SW480 (cell line): Measurements from ENCODE around the gene UBAC1.
A peak's percentile ranks its signal among the peaks of the same experiment; 100 is the strongest.

ENCODE experiments used
- DNase-seq: peaks from one replicate; pipeline ENCODE4 v3.0.0-alpha.2; 2016; ENCODE audit warnings: low spot score

Gene UBAC1

DNA sequence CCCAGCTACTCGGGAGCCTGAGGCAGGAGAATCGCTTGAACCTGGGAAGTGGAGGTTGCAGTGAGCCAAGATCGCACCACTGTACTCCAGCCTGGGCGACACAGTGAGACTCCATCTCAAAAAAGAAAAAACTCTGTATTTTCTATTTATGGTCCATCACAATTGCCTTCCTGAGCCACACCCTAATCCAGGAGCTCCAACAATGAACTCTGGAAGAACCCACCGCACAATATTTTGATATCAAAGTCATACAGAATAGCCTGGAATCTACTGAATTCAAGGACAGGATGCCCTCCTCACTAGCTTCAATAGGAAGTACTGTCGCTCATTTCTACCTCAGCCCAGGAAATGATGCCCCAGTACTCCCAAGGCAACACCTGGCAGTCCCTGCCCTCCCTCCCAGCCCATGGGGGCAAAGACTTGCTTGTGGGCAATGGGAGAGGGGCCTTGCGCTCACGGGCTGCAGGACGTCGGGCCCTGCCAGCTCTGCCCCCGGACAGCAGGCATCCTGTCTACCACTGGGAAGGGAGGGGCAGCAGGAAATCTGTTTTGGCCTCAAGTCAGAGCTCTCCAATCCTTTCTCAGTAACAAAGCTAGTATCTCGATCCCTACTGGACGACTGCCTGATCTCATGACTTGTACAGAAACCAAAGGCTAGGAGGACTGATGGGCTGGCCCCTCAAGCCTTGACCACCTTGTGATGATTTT is 19.7 kb downstream of the UBAC1 start:
- no peak for DNase-seq

DNA sequence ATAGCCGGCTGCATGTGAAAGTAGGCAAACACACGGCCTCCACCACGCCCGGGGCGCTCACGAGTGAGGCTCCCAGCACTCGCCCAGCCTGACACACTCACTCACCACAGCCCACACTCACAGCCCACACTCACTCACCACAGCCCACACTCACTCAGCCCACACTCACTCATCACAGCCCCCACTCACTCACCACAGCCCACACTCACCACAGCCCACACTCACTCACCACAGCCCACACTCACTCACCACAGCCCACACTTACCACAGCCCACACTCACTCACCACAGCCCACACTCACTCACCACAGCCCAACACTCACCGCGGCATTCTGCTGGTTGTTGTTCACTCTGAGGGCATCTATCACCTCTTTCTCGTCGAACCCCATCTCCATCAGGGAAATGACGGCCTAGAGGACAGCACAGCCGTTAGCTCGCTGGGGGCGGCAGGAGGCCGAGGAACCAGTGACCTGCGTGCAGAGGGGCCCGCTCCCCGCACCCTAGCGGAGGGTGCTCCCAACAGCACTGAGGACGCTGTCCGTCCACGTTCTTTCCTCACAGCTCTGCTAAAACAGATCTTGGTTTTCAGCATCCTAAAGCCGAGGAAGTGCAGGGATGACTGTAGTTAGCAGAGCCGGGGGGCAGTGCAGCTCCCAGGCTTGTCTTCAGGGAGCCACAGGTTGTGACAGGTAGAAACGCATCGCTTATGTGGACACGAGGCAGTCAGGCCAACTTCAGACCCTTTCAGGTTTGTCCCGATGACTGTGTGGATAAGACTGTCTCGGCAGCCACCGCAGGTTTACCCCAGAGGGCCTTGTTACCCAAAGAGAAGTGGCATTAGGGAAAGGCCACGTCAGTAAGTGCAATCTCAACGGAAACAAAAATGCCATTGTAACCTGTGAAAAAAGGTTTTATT is 21.6 kb downstream of the UBAC1 start:
- DNase-seq = peak; percentile 21

DNA sequence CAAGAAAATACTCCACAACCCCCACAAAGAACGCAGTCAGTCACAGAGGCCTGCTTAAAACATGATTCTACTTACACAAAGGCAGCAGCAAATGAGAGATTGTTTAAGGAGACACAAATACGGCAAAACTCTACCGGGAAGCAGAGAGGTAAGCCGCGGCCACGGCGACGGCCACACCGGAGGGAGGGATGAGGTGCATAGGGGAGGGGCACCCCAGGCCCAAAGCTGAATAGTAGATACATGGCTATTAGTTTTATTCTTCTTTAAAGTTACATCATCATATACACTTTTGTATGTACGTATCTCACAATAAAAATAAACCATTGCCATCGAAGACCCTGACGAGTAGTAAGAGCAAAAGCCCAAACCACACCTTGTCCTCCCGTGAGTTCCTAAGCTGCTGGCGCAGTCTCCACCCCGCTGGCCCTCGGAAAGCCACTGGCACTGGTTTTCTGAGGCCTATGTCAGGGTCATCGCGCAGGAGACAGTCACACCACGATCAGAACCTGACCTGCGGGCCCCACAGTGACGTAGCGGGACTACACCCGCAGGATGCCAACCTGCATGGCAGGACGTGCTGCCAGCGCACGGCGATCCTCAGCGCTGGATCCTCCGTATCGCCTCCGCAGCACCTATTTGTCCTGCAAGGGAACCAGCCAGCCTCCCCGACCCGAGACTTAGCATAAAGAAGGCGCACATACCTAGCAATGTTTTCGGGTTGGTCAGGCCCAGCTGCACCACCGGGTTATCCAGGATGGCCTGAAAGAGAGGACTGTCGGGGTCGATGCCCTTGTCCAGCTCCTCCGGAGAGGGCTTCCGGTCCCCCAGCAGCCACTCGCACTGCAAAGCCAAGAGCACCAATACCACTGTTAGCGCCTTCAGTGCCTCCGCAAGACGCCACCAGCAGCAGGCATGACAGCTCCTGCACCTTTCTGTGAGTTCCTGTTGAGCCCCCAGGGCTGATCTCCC is 23.4 kb downstream of the UBAC1 start:
- DNase-seq = no peak

DNA sequence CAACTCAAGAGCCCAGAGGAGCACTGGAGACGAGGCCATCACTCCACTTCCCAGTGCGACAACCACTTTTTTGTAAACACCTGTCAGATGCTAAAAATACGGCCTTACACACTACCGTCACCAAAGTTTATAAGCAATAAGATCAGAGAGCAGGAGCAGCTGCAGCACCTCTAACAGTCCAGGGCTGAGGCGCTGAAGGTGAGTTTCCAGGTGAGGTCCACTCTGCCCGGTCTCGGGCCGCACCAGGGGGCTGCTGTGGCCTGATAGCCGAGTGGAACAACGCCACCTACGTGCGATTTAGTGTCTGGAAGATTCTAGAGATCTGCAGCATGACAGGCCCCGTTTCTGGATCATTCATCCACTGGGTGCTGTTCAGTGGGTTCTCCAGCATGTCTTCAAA is 28.1 kb downstream of the UBAC1 start:
- DNase-seq = no peak

DNA sequence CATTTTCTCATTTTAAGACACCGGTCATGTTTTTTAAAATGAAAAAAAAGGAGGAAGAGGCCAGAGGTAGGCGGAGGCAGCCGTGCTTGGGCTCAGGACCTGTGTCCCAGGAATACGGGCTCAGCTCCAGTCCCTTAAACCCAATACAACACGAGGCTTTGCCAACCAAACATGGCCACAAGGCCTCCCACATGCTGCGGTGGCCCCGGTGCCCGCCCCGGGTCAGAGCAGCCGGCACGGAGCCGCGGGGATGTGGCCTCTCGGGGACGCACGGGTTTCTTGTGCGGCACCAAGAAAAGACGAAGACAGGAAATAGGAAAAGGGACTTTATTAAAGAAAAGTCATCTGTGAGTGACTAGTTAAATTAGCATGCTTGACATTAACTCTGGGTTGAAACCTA is 28.5 kb downstream of the UBAC1 start:
- DNase-seq = no peak

DNA sequence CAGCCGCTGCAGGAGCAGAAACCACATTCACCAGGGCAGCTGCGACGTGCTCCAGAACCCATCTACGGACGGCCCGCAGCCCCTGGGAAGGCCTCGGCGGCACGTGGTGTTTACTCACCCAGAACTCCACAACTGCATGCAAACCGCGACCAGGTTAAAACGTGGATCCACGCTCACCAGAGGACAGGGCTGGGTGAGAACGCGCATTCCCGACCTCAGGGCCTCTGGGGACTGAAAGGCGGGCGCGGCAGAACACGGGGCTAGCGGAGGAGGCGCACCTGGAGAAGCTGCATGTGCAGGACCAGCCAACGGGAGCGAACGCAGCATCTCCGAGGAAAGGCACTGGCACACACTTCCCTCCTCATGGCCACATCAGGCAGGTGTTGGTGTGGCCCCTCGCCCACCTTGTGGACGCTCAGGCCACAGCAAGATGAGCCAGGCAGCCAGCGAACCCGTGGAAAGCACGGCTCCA is 29.8 kb downstream of the UBAC1 start:
- DNase-seq = no peak

DNA sequence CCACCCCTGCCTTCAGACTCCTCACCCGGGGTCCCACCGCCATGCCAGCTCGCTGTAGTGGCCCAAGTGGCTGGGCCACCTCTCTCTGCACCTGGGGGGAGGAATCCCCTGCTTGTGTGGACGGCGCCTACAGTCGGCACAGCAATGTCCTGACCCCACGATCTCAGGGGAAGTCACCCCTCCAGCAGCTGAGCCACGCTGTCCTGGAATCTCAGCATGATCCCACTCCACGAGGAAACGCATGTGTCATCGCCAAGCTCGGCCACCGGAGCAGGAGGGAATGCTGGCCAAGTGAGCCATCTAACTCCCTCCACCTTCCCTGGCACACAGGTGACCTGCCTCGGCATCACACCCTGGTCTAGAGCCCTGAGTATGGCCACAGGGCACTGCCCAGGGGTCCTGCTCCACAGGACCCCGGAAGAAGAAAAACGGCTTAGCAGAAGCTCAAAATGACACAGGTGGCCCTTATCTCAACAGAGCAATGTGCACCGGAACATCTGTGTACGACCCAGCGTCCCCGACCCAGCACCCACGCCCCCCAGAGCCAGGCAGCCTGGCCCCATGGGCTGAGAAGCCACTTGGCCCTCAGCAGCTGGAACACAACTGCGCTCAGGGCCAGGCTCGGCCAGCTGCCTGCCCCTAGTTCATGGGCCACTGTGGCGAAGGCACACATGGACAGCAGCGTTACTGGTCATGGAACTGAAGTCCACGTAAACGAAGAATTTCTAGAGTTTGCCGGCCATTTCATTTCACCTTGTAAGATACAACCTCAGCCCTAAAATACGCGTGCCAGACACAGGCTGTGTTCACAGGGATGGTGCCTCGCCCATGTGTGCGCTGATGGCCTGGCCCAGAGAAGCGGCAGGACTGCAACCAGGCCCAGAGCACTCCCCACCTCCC is 30.5 kb downstream of the UBAC1 start:
- no peak for DNase-seq

DNA sequence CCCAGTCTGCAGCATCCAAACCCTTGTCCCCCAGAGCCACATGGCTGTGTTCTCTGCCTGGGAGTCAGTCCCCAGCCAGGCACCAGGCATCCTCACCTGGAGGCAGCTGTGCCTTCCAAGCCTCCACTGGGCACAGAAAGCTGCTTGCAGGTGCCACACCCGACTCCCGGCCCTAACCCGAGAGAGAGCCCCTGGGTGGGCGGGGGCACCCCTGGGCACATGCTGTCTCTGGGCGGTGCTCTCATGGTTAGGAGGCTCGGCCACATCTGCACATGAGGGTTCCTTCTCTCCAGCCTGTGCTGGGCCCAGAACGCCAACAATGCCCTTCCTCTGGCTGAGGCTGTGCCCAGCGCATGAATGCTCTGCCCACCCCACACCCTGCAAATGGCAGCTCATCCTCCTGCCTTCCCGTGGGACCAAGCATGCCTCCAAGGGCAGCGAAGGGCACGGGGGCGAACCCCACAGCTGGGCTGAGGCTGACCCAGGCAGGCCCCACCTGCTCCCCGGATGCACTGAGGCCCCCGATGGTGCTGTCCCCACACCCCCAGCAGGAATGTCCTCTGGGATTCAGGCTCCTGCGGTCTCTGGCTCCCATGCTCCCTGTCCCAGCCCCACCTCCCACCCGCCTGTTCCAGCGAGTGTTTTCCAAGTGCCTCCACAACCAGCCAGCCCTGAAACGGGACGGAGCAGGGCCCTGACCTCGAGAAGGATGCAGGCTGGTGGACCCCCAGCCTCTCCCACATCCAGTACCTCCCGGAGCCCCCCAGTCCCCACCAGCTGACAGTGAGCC is 31.3 kb downstream of the UBAC1 start:
- no peak for DNase-seq

DNA sequence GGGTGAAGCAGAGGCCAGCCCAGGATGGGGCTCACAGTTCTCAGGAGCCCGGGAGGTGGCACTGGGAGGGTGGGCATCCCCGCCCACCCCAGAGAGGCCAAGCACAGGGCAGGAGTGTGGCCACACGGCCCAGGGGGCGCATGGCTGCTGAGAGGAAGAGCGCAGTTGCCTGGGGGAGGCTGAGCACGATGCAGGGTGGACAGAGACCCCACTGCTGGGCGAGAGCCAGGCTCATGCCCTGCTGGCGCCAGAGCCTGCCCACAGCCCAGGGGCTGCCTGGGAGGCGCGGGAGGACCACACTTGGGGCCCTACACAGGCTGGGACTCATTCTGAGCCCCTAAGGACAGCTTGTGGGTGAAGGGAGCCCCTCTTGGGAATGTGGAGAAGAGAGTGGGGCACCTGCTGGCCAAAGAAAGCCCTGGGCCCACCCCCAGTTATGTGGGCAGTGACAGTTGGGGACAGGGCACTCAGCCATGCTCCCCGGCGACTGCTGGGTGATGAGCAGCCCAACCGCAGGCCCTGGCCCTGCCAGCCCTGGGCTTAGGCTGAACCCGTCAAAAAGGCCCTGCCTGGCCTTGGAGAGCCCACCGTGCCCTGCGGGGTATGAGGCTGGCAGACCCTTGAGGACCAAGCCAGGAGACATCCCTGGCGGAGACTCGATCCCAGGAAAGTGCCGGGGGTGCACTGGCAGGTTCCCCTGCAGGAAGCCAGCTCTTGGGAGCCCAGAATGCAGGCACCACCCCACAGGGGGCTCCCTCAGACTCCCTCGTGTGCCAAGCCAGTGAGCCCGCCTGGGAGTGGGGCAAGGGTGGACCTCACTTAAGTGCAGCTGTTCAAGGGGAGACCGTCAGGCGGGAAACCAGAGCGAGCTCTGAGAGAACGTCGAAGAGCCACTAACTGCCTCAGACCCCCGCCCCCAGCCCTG is 32.2 kb downstream of the UBAC1 start:
- DNase-seq = no peak

DNA sequence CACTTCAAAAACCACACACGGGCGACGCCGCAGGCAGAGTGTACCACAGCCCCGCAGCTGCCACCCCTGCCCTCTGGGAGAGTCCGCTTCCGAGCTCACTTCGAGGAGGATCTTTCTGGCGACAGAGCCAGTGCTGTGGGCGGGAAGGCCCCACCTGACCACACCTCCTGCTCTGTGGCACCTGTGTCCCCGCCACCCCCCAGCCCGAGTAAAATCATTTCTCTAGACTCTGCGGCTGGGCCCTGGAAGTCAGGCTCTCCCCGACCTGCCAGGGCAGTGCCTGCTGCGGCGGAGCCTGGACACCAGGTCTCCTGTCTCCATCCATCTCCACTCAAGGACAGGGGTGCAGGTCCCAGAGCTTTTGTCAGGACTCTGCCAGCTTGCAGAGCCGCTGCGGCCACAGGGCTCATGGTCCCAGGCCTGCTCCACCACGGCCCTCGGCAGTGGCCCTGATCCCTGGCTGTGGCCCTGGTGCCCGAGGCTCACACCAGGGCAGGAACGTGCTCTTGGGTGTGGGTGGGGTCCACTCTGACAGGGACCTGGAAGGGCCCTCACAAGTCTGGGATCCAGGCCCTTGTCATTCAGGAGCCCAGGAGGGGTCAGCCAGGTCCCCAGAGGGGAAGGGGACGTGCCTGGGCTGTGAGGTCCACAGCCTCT is 33.0 kb downstream of the UBAC1 start:
- no peak for DNase-seq

DNA sequence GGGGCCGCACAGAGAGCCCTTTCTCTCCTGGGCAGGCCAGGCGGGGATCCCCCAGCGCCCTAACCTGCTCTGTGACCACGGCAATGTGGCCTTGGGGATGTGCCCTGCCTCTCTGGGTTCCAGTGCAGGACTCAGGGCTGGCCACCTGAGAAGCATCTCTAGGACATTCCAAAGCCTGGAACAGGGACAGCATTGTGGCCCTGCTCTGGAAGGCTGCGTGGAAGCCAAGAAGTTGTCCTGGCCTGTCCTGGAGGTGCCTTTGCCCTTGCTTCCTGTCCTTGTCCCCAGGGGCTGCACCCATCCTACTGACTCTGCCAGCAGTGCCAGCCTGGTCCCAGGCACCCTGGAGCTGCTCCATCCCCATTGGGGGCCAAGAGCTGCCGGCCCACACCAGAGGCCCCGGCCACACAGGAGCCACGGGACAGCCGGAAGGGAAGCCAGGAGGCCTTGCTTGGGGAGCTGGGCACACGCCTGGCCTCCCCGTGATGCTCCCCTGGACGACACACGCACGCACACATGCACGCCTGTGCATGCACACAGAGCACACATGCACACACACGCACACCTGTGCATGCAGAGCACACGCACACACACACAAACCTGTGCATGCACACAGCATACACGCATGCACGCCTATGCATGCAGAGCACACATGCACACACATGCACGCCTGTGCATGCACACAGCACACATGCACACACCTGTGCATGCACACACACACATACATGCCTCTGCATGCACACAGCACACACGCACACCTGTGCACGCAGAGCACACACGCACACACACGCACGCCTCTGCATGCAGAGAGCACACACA is 33.8 kb downstream of the UBAC1 start:
- no peak for DNase-seq

DNA sequence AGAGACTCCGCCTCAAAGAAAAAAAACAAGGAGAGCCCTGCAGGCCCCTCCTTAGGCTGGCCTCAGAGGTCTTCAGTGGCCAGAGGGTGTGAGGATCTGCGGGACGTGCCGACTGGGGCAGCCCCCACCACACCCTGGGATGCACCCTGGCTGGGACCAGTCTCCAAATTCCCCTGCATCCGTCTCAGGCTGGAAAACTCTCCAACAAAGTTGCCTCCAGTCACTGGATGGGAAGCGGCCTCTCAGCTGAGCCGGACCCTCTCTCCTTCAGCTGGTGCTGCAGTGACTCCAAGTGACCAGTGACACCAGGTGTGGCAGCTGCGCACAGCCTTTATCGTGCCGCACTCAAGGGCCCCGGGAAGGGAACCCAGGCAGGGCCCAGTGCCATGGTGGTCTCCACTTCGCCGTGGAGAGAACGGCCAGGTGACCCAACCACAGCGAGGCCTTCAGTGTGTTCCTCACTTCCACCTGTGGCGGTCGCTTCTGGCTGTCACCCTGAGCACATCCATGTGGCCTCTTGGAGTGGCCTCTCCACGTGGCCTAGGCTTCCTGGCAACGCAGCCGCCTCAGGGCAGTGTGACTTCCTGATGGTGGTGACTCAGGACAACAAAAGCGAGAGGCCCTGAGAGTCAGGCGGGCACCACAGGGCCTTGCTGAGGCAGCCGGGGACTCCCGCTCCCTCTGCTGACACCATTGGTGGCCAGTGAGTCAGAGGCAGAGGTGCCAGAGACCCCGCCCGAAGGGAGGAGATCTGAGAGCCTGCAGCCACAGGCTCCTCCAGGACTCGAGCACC is 34.6 kb downstream of the UBAC1 start:
- DNase-seq = peak; percentile 92

DNA sequence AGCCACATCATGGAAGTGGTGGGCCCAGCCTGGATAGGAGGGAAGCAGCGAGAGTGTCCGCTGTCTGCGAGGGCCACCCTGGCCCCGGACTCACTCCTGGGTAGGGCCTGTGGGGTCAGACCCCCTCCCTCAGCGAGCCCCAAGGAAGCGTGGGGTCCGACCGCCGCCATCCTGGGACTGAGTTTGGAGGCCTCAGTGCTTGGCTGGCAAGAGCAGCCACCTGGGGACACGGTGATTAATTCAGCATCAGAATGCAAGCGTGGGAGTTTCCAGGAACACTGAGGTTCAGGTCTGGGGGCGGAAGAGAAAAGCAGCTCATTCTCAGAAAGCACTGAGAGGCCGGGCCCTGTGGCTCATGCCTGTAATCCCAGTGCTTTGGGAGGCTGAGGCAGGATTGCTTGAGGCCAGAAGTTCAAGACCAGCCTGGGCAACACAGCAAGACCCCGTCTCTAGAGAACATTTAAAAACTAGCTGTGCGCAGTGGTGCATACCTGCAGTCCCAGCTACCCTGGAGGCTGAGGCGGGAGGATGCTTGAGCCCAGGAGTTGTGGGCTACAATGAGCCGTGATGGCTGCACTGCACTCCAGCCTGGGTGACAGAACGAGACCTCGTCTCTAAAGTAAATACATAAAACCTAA is 35.6 kb downstream of the UBAC1 start:
- DNase-seq = no peak

DNA sequence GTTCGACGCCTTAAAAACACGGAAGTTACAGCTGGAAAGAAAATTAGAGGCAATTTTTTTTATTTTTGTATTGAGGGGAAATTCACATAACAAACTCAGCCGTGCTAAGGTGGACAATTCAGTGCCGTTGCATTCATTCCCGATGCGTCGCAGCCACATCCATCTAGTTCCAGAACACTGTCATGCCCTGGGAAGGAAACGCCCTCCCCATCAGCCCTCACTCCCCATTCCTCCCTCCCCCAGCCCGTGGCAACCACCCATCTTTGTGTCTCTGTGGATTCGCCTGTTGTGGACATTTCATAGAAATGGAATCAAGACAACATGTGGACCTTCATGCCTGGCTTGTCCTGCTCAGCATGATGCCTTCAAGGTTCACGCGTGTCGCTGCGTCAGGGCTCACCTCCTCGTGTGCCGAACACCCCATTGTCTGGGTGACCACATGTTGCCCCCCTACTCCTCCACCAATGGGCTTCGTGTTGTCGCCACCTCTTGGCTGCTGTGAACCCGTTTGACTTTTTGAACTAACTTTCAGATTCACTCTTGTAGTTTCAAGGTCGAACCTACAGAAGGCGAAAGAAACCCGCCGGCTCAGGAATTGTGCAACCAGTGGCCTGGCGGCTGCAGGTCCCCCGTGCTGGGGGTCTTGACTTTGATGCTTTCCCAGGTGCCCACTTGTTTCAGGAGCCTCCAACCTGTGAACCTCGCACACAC is 36.4 kb downstream of the UBAC1 start:
- DNase-seq = no peak

DNA sequence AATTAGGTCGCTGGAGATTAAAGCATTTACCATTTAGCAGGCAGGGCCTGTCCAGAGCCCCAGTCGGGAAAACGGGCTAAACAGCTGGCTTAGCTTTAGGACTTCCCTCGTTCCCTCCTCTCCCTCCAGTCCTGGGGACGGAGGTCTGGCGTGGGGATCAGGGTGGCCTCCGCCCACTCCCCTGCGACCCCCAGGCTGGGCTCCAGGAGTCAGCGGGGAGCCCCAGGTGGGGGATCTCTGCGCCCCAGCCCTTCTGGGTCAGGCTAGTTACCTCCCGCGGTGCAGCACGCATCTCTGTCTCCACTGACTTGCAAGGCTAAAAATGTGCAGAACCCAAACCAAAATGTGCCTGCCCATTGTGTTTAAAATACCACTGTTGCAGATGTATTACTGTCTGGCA is 37.7 kb downstream of the UBAC1 start:
- no peak for DNase-seq
